ENCODE measurements around the gene ID2. TPM values are rescaled to one million over a fixed set of nuclear protein-coding genes. Genes with fewer than 3 reads are reported as not detected.

Gene ID2
- total and polyA plus RNA-seq, 2 of the 13 experiments (the other 11 are each of a cell fraction or from before 2014, with no cell fraction given): 214 to 719 TPM

GRCh38 chr2:8633735-8634313, 48.0 kb upstream of the ID2 start (continued):
- TF ChIP-seq ZNF83 (CRISPR knock-in tag; IDR thresholded peaks at IDR 0.05; ENCODE audit: borderline replicate concordance): no peak
- no peak for TF ChIP-seq ZMAT5 (CRISPR knock-in tag; IDR thresholded peaks at IDR 0.05; ENCODE audit: borderline replicate concordance, low read depth)
- TF ChIP-seq MED8 (CRISPR knock-in tag; IDR thresholded peaks at IDR 0.05; ENCODE audit: insufficient replicate concordance): no peak
- peak; percentile 83 for TF ChIP-seq IRF9 (CRISPR knock-in tag; IDR thresholded peaks at IDR 0.05; ENCODE audit: borderline replicate concordance)
- no peak for TF ChIP-seq MYNN (CRISPR knock-in tag; IDR thresholded peaks at IDR 0.05; ENCODE audit: low read depth)
- peak; percentile 57 for TF ChIP-seq YY1 (IDR thresholded peaks at IDR 0.05; ENCODE audit: insufficient read depth, insufficient replicate concordance, low read depth, low read length)
- no peak for TF ChIP-seq MAFG (CRISPR knock-in tag; IDR thresholded peaks at IDR 0.05)
- TF ChIP-seq SNRNP70 (IDR thresholded peaks at IDR 0.05; ENCODE audit: low read depth, low read length): no peak
- TF ChIP-seq KAT2B (IDR thresholded peaks at IDR 0.05; ENCODE audit: borderline replicate concordance, low read depth, low read length): no peak
- TF ChIP-seq HNRNPLL (IDR thresholded peaks at IDR 0.05; ENCODE audit: low read depth, low read length, poor library complexity, severe bottlenecking): no peak
- TF ChIP-seq EZH2 (conservative IDR thresholded peaks at IDR 0.05; ENCODE audit: low read depth, low read length): no peak
- no peak for TF ChIP-seq ZNF570 (CRISPR knock-in tag; IDR thresholded peaks at IDR 0.05; ENCODE audit: borderline replicate concordance)
- no peak for TF ChIP-seq CENPT (CRISPR knock-in tag; IDR thresholded peaks at IDR 0.05; ENCODE audit: low read depth)
- TF ChIP-seq HMG20B (CRISPR knock-in tag; conservative IDR thresholded peaks at IDR 0.05): no peak
- TF ChIP-seq CREB1 (IDR thresholded peaks at IDR 0.05): no peak
- TF ChIP-seq CREB1 (CRISPR knock-in tag; IDR thresholded peaks at IDR 0.05): peak; percentile 49
- TF ChIP-seq ZNF296 (CRISPR knock-in tag; conservative IDR thresholded peaks at IDR 0.05): no peak
- no peak for TF ChIP-seq HES4 (CRISPR knock-in tag; IDR thresholded peaks at IDR 0.05; ENCODE audit: borderline replicate concordance)
- TF ChIP-seq, protein P1, sequence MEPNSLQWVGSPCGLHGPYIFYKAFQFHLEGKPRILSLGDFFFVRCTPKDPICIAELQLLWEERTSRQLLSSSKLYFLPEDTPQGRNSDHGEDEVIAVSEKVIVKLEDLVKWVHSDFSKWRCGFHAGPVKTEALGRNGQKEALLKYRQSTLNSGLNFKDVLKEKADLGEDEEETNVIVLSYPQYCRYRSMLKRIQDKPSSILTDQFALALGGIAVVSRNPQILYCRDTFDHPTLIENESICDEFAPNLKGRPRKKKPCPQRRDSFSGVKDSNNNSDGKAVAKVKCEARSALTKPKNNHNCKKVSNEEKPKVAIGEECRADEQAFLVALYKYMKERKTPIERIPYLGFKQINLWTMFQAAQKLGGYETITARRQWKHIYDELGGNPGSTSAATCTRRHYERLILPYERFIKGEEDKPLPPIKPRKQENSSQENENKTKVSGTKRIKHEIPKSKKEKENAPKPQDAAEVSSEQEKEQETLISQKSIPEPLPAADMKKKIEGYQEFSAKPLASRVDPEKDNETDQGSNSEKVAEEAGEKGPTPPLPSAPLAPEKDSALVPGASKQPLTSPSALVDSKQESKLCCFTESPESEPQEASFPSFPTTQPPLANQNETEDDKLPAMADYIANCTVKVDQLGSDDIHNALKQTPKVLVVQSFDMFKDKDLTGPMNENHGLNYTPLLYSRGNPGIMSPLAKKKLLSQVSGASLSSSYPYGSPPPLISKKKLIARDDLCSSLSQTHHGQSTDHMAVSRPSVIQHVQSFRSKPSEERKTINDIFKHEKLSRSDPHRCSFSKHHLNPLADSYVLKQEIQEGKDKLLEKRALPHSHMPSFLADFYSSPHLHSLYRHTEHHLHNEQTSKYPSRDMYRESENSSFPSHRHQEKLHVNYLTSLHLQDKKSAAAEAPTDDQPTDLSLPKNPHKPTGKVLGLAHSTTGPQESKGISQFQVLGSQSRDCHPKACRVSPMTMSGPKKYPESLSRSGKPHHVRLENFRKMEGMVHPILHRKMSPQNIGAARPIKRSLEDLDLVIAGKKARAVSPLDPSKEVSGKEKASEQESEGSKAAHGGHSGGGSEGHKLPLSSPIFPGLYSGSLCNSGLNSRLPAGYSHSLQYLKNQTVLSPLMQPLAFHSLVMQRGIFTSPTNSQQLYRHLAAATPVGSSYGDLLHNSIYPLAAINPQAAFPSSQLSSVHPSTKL (CRISPR knock-in tag; IDR thresholded peaks at IDR 0.05): peak; percentile 95
- TF ChIP-seq BCLAF1 (IDR thresholded peaks at IDR 0.05): no peak

All from HepG2 (cell line).